ENCODE results near the gene ASGR1.
"Not testable (repeated sequence)": the region's sequence is repeated elsewhere in the genome, so short reads cannot be mapped to it uniquely, and the experiment has no call there.

ASGR1 gene

GRCh38 chr17:7146115-7146514 lies 33.1 kb downstream of the ASGR1 start:
- DNase-seq = no peak

DNA sequence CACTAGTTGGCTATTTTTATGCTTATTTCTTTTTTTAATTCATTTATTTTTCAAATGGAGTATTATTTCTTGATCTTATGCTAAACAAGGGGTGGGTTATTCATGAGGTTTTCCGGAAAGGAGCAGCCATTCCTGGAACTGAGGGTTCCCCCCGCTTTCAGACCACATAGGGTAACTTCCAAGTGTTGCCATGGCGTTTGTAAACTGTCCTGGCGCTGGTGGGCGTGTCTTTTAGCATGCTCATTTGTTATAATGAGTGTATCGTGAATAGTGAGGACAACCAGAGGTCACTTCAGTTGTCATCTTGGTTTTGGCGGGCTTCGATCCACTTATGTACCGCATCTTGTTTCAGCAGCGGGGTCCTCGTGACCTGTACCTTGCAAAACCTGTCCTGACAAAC lies 35.0 kb downstream of the ASGR1 start:
- DNase-seq = no peak

DNA sequence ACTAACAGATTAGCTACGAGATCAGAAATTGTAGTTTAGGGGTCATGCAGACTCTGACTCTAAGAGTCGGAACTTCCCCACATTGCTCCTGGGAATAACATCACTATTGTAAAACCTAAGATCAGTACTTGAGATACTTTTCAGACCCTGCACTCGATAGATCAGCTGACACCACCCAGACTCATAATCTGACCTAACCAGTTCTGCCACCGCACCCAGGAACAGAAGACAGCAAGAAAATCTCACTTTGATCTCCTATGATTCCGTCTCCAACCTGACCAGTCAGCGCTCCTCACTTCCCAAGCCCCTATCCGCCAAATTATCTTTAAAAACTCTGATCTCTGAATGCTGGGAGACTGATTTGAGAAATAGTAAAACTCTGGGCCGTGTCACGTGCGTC lies 37.3 kb downstream of the ASGR1 start:
- no peak for DNase-seq

DNA sequence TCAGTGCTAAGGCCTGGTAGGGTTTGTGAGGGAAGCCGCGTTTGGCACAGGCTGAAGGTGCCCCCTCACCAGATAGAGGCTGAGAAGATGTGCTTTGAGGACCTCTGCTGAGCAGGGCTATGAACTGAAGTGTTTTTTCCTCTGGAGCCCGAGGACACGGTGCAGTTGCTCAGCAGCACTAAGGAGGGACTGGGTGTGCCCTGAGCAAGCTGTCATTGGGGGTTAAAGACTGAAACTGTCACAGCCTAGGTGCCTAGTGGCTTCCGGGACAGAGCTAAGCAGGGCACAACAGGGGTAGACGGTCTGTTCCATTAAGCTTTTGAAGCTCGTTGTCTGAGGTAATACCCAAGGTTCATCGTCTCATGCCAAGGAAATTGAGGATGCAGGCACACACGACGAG lies 39.8 kb downstream of the ASGR1 start:
- DNase-seq = no peak

GRCh38 chr17:7138800-7139381 lies 40.3 kb downstream of the ASGR1 start:
- no peak for DNase-seq

- no peak for DNase-seq
Observed at GRCh38 chr17:7137171-7137943, 41.8 kb downstream of the ASGR1 start.

DNA sequence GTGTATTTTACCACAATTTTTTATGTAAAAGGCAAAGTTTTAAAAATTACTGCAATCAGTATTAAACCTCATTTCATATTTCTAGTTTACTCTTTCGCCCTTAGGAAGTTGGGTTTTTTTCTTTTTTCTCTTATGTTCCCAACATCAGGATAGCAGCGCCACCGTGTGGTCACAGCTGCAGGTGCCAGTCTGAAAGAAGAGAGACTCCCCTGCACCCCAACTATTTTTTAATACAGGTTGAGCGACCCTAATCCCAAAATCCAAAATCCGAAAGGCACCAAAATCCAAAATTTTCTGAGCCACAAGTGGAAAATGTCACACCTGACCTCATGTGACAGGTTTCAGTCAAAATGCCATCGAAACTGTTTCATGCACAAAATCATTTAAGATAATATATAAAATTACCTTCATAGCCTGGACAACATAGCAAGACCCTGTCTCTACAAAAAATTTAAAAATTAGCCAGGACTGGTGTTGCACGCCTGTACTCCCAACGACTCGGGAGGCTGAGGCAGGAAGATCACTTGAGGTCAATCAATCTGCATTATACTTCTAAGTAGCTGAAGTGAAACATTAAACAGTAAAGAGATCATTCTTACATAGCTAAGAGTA lies 42.8 kb downstream of the ASGR1 start:
- peak; percentile 17 for DNase-seq

DNA sequence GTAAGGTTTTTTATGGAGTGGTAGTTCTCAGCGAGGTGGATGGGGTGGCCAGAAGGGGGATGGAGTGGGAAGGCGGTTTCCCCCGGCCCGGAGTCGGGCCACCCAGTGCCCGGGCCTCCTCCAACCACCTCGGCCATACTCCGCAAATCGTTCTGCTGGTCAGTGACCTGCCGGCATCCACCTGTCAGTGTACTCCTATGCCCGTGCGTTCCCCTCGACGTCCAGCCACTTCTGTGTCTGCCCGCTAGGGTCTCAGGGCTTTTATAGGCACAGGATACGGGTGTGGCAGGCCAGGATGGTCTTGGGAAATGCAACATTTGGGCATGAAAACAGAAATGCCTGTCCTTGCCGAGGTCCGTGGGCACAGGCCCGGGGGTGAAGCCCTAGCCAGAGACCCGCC lies 45.3 kb downstream of the ASGR1 start:
- DNase-seq = no peak

GRCh38 chr17:7133424-7133823 lies 45.7 kb downstream of the ASGR1 start:
- peak; percentile 4 for DNase-seq

GRCh38 chr17:7132511-7133094 lies 46.6 kb downstream of the ASGR1 start:
- no peak for DNase-seq

- DNase-seq = no peak
Observed at GRCh38 chr17:7131423-7131791, 47.8 kb downstream of the ASGR1 start.

GRCh38 chr17:7130621-7131422 lies 48.3 kb downstream of the ASGR1 start:
- DNase-seq = no peak

- no peak for DNase-seq
Observed at GRCh38 chr17:7129311-7129710, 49.9 kb downstream of the ASGR1 start.

GRCh38 chr17:7128160-7128559 lies 51.0 kb downstream of the ASGR1 start:
- no peak for DNase-seq

GRCh38 chr17:7127501-7127900 lies 51.7 kb downstream of the ASGR1 start:
- DNase-seq = not testable (repeated sequence)

GRCh38 chr17:7126386-7126785 lies 52.8 kb downstream of the ASGR1 start:
- DNase-seq = not testable (repeated sequence)

DNA sequence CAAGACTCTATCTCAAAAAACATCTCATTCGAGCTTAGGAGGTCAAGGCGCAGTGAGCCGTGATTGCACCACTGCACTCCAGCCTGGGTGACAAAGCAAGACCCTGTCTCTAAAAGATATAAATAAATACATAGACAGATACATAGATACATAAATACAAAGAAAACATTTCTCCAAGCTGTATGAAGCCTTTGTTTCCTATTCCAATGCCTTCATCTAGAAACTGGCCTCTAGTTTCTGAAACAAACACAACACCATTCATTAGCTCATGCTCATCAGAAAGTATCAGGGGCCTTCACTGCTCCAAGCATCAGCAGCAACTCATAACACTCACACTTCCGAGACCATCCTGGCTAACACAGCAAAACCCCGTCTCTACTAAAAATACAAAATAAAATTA lies 54.2 kb downstream of the ASGR1 start:
- no peak for DNase-seq

DNA sequence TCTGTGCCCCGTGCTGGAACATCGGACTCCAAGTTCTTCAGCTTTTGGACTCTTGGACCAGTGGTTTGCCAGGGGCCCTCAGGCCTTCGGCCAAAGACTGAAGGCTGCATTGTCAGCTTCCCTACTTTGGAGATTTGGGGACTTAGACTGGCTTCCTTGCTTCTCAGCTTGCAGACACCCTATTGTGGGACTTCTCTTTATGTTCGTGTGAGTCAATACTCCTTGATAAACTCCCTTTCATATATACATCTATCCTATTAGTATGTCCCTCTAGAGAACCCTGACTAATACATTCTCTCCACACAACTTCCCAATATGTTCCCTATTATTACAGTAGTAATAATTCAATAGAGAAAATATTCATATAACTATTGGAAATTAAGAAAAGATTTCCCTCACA lies 55.3 kb downstream of the ASGR1 start:
- DNase-seq = no peak

Data from SHP77 treated with DMSO at 0.1 percent for 48 hours (cell line).